OCI-LY1 (cell line): ENCODE measurements around the gene NSD1.

ENCODE experiments used
- H2AFZ ChIP-seq: fragments of 200-600 bp; sonication (generic), shearing (Covaris generic); 2 replicates; pipeline ENCODE4 v1.6.0; 2014; ENCODE audit warnings: antibody characterized with exemption, mild to moderate bottlenecking, low read length
- H3F3A ChIP-seq: fragments of 200-600 bp; sonication (generic), shearing (Covaris generic); 2 replicates; pipeline ENCODE4 v1.6.0; 2014; ENCODE audit warnings: mild to moderate bottlenecking, antibody characterized with exemption, low read length, moderate library complexity; ENCODE audit not compliant: insufficient read depth
- H3K27ac ChIP-seq: fragments of 200-600 bp; sonication (generic); 2 replicates; pipeline ENCODE4 v1.5.1; 2014; ENCODE audit warnings: low read length, mixed run types, mild to moderate bottlenecking, low read depth; ENCODE audit not compliant: poor library complexity, severe bottlenecking
- H3K27me3 ChIP-seq: fragments of 200-600 bp; sonication (generic); 2 replicates; pipeline ENCODE4 v1.6.0; 2014; ENCODE audit warnings: antibody characterized with exemption, mild to moderate bottlenecking, low read length, moderate library complexity; ENCODE audit not compliant: insufficient read depth
- H3K36me3 ChIP-seq: fragments of 200-600 bp; sonication (generic); 2 replicates; pipeline ENCODE4 v1.6.1; 2014; ENCODE audit warnings: mild to moderate bottlenecking, antibody characterized with exemption, low read length, moderate library complexity, mixed read lengths; ENCODE audit not compliant: insufficient read depth
- H3K4me1 ChIP-seq: fragments of 200-600 bp; sonication (generic); 2 replicates; pipeline ENCODE4 v1.5.1; 2014; ENCODE audit warnings: mild to moderate bottlenecking, low read length, moderate library complexity; ENCODE audit not compliant: insufficient read depth, severe bottlenecking
- H3K4me2 ChIP-seq: fragments of 200-600 bp; sonication (generic), shearing (Covaris generic); 2 replicates; pipeline ENCODE4 v1.6.1; 2014; ENCODE audit warnings: low read length
- H3K4me3 ChIP-seq: fragments of 200-600 bp; sonication (generic); 2 replicates; pipeline ENCODE4 v1.5.1; 2014; ENCODE audit warnings: low read length, low read depth, mild to moderate bottlenecking, mixed read lengths; ENCODE audit not compliant: poor library complexity, severe bottlenecking
- H3K79me2 ChIP-seq: fragments of 200-600 bp; shearing (Covaris generic); 2 replicates; pipeline ENCODE4 v1.6.1; 2016; ENCODE audit warnings: mixed run types, low read length, mixed read lengths; ENCODE audit not compliant: insufficient read depth
- H3K9ac ChIP-seq: fragments of 200-600 bp; sonication (generic), shearing (Covaris generic); 2 replicates; pipeline ENCODE4 v1.6.1; 2014; ENCODE audit warnings: mild to moderate bottlenecking, low read length, mixed read lengths
- H3K9me2 ChIP-seq: fragments of 200-600 bp; sonication (generic), shearing (Covaris generic); 2 replicates; pipeline ENCODE4 v1.6.1; 2014; ENCODE audit warnings: low read depth, mild to moderate bottlenecking, low read length, mixed read lengths
- H3K9me3 ChIP-seq: fragments of 200-600 bp; shearing (Covaris generic); 2 replicates; pipeline ENCODE4 v1.6.1; 2014; ENCODE audit warnings: low read length, mixed read lengths
- H4K20me1 ChIP-seq: fragments of 200-600 bp; sonication (generic), shearing (Covaris generic); 2 replicates; pipeline ENCODE4 v1.6.0; 2016; ENCODE audit warnings: mild to moderate bottlenecking, low read length; ENCODE audit not compliant: insufficient read depth
- EZH2 ChIP-seq: fragments of 200-600 bp; sonication (generic), shearing (Covaris generic); IDR thresholded peaks from 2 replicates; pipeline ENCODE4 v1.8.0; 2017; ENCODE audit warnings: borderline replicate concordance, mixed run types, mild to moderate bottlenecking, antibody characterized with exemption, low read length, moderate library complexity, mixed read lengths
- TF ChIP-seq, protein P1 (sequence below): fragments of 200-600 bp; sonication (generic), shearing (Covaris generic); IDR thresholded peaks from 2 replicates; pipeline ENCODE4 v1.5.1; 2017; ENCODE audit warnings: mild to moderate bottlenecking, antibody characterized with exemption, low read length, moderate library complexity, mixed read lengths

NSD1 gene

DNA sequence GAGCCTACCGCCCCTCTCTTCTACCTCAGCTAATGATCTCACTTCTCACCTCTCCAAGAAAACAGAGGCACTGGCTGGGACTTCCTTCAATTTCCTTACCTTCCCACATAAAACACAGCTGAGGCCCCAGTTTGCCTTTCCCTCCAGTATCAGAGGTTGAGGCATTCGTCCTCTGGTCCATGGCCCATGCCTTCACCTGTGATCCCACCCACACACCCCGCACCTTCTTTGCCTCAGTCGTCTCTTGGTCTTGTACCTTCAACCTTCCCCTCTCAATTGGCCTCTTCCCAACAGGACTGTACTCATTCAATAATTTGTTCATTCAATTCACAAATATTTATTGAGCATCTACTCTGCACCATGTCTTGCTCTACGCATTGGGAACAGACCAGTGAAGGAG is 11.0 kb upstream of the NSD1 start:
- no peaks in the 10 kb centered on the region for H3K36me3 ChIP-seq
- peak overlapping the region; percentile 84 for H3K27ac ChIP-seq

GRCh38 chr5:177123789-177124485 is 9.6 kb upstream of the NSD1 start:
- TF ChIP-seq, protein P1, sequence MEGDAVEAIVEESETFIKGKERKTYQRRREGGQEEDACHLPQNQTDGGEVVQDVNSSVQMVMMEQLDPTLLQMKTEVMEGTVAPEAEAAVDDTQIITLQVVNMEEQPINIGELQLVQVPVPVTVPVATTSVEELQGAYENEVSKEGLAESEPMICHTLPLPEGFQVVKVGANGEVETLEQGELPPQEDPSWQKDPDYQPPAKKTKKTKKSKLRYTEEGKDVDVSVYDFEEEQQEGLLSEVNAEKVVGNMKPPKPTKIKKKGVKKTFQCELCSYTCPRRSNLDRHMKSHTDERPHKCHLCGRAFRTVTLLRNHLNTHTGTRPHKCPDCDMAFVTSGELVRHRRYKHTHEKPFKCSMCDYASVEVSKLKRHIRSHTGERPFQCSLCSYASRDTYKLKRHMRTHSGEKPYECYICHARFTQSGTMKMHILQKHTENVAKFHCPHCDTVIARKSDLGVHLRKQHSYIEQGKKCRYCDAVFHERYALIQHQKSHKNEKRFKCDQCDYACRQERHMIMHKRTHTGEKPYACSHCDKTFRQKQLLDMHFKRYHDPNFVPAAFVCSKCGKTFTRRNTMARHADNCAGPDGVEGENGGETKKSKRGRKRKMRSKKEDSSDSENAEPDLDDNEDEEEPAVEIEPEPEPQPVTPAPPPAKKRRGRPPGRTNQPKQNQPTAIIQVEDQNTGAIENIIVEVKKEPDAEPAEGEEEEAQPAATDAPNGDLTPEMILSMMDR: no peak
- TF ChIP-seq EZH2: no peak
- H2AFZ ChIP-seq: peak overlapping the region; percentile 91; the same call in 1 of the 2 replicates
- H3F3A ChIP-seq: no peaks in the 10 kb centered on the region; the same call in 1 of the 2 replicates
- H3K27me3 ChIP-seq: no peaks in the 10 kb centered on the region
- H3K9me3 ChIP-seq: no peaks in the 10 kb centered on the region
- H3K4me3 ChIP-seq: peak overlapping the region; percentile 34
- no peaks in the 10 kb centered on the region for H3K79me2 ChIP-seq
- no peaks in the 10 kb centered on the region for H3K9me2 ChIP-seq
- no peaks in the 10 kb centered on the region for H4K20me1 ChIP-seq
- peaks cover 23% of the 10 kb centered on the region for H3K4me1 ChIP-seq
- peak overlapping the region; percentile 84 for H3K27ac ChIP-seq
- H3K36me3 ChIP-seq: no peaks in the 10 kb centered on the region
- H3K9ac ChIP-seq: peak overlapping the region; percentile 40; the same call in 1 of the 2 replicates
- H3K4me2 ChIP-seq: peak overlapping the region; percentile 66

More for the DNA sequence above, 11.0 kb upstream of the NSD1 start:
- Histone ChIP-seq H3K9me2 (no peaks in the 10 kb centered on the region), H3K27me3 (no peaks in the 10 kb centered on the region), H3F3A (no peaks in the 10 kb centered on the region; the same call in 1 of the 2 replicates), H3K9me3 (no peaks in the 10 kb centered on the region), H3K79me2 (no peaks in the 10 kb centered on the region), H2AFZ (no peak overlapping the region), H3K9ac (no peak overlapping the region), H3K4me2 (no peak overlapping the region), H3K4me1 (peaks cover 23% of the 10 kb centered on the region), H4K20me1 (no peaks in the 10 kb centered on the region), H3K4me3 (no peak overlapping the region)
- TF ChIP-seq, protein P1: no peak
- no peak for TF ChIP-seq EZH2

DNA sequence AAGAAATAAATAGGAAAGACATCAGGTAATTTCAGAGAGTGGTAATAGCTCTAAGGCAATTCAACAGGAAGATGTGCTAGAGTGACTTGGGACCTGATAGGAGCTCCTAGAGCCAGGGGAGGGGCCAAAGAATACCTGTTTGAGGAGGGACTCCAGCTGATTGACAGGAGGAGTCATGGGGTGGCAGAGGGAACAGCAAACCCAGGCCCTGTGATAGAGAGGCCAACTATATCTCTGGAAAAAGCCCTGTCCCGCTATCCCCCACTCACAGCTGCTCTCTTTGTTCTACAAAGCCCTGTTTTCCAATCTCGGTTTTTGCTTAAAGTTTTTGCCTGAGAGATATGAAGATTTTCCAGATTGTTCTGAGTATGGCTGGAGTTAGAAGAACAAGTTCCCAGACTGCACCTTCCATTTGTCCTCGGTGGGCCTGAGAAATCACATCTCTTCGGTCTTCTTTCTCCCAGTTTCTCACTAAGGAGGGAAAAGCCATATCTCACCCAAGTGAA is 9.0 kb upstream of the NSD1 start:
- peak overlapping the region; percentile 34 for H3K4me3 ChIP-seq
- H2AFZ ChIP-seq: peak overlapping the region; percentile 94; the same call in 1 of the 2 replicates
- no peak for TF ChIP-seq EZH2
- TF ChIP-seq, protein P1: no peak
- no peaks in the 10 kb centered on the region for H3K9me3 ChIP-seq
- H3K79me2 ChIP-seq: no peaks in the 10 kb centered on the region
- H3K4me1 ChIP-seq: peaks cover 23% of the 10 kb centered on the region
- no peaks in the 10 kb centered on the region for H3K9me2 ChIP-seq
- H3K36me3 ChIP-seq: no peaks in the 10 kb centered on the region
- H3F3A ChIP-seq: no peaks in the 10 kb centered on the region; the same call in 1 of the 2 replicates
- peak overlapping the region; percentile 66 for H3K4me2 ChIP-seq
- peak overlapping the region; percentile 55 for H3K9ac ChIP-seq
- H3K27ac ChIP-seq: peak overlapping the region; percentile 84
- no peaks in the 10 kb centered on the region for H3K27me3 ChIP-seq
- H4K20me1 ChIP-seq: no peaks in the 10 kb centered on the region
